DOHH2 (cell line): ENCODE results near the gene DLGAP1.

ENCODE experiments used
- H3F3A ChIP-seq: fragments of 200-600 bp; sonication (generic), shearing (Covaris generic); 2 replicates; pipeline ENCODE4 v1.6.0; 2016; ENCODE audit warnings: antibody characterized with exemption, mild to moderate bottlenecking; ENCODE audit not compliant: control insufficient read depth, insufficient read depth
- H3K27ac ChIP-seq: fragments of 200-600 bp; sonication (generic); 2 replicates; pipeline ENCODE4 v1.5.1; 2014; ENCODE audit warnings: low read depth, mild to moderate bottlenecking, low read length, moderate library complexity
- H3K27me3 ChIP-seq: fragments of 200-600 bp; sonication (generic); 2 replicates; pipeline ENCODE4 v1.6.1; 2014; ENCODE audit warnings: mild to moderate bottlenecking, low read length, mixed read lengths; ENCODE audit not compliant: control insufficient read depth
- H3K36me3 ChIP-seq: fragments of 200-600 bp; sonication (generic); 2 replicates; pipeline ENCODE4 v1.6.1; 2014; ENCODE audit warnings: mild to moderate bottlenecking, low read length, moderate library complexity, mixed read lengths; ENCODE audit not compliant: control insufficient read depth
- H3K4me1 ChIP-seq: fragments of 200-600 bp; sonication (generic); 2 replicates; pipeline ENCODE4 v1.6.1; 2014; ENCODE audit warnings: mild to moderate bottlenecking, low read length, mixed read lengths; ENCODE audit not compliant: control insufficient read depth
- H3K4me2 ChIP-seq: fragments of 200-600 bp; sonication (generic); 2 replicates; pipeline ENCODE4 v1.6.0; 2014; ENCODE audit warnings: mild to moderate bottlenecking, low read length, moderate library complexity
- H3K4me3 ChIP-seq: fragments of 200-600 bp; sonication (generic); 2 replicates; pipeline ENCODE4 v1.5.1; 2014; ENCODE audit warnings: mild to moderate bottlenecking, low read length, mixed read lengths
- H3K79me2 ChIP-seq: fragments of 200-600 bp; sonication (generic); 2 replicates; pipeline ENCODE4 v1.6.1; 2014; ENCODE audit warnings: mild to moderate bottlenecking, low read length, mixed read lengths; ENCODE audit not compliant: control insufficient read depth
- H3K9me2 ChIP-seq: fragments of 200-600 bp; sonication (generic); replicated peaks from 2 replicates; pipeline ENCODE4 v1.6.1; 2014; ENCODE audit warnings: mild to moderate bottlenecking, low read length, mixed read lengths; ENCODE audit not compliant: control insufficient read depth
- H3K9me3 ChIP-seq: fragments of 200-600 bp; sonication (generic); 2 replicates; pipeline ENCODE4 v1.6.1; 2014; ENCODE audit warnings: antibody characterized with exemption, low read length, mixed read lengths; ENCODE audit not compliant: control insufficient read depth, insufficient read depth
- H4K20me1 ChIP-seq: fragments of 200-600 bp; sonication (generic); 2 replicates; pipeline ENCODE4 v1.6.0; 2014; ENCODE audit warnings: low read depth, mild to moderate bottlenecking, antibody characterized with exemption, low read length, moderate library complexity; ENCODE audit not compliant: control insufficient read depth, insufficient read depth
- EZH2phosphoT487 ChIP-seq: fragments of 200-600 bp; sonication (generic); IDR thresholded peaks from 2 replicates; pipeline ENCODE4 v1.6.1; 2017; ENCODE audit warnings: borderline replicate concordance, mild to moderate bottlenecking, antibody characterized with exemption, low read length, moderate library complexity, mixed read lengths
- TF ChIP-seq, protein P1 (sequence below): fragments of 200-600 bp; sonication (generic); IDR thresholded peaks from one replicate; pipeline ENCODE4 v1.5.1; 2014; ENCODE audit warnings: antibody characterized with exemption, mild to moderate bottlenecking, low read depth, low read length; ENCODE audit not compliant: poor library complexity, severe bottlenecking

The DLGAP1 gene

DNA sequence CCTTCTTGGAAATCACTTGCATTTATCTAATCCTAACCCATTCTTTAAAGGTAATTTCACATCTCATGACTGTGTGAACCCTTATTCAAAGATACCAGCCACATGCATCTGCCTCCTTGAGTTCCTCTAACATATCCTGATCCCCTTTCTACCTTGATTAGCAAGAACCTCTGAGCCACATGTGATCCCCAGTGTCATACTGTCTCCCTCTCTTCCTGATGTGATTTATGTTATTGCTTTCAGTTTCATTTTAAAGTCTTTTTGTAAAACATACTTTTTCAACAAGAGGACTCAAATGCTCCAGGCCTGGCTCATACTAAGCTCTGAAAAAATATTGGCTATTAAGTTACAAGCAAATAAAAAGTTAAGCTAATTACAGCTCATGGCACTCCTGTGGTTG is 470.1 kb downstream of the DLGAP1 start:
- TF ChIP-seq EZH2phosphoT487, result no peak
- TF ChIP-seq, protein P1, sequence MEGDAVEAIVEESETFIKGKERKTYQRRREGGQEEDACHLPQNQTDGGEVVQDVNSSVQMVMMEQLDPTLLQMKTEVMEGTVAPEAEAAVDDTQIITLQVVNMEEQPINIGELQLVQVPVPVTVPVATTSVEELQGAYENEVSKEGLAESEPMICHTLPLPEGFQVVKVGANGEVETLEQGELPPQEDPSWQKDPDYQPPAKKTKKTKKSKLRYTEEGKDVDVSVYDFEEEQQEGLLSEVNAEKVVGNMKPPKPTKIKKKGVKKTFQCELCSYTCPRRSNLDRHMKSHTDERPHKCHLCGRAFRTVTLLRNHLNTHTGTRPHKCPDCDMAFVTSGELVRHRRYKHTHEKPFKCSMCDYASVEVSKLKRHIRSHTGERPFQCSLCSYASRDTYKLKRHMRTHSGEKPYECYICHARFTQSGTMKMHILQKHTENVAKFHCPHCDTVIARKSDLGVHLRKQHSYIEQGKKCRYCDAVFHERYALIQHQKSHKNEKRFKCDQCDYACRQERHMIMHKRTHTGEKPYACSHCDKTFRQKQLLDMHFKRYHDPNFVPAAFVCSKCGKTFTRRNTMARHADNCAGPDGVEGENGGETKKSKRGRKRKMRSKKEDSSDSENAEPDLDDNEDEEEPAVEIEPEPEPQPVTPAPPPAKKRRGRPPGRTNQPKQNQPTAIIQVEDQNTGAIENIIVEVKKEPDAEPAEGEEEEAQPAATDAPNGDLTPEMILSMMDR, result no peak
- H3K79me2 ChIP-seq, result no peaks in the 10 kb centered on the region
- H3K27me3 ChIP-seq, result no peaks in the 10 kb centered on the region
- no peak overlapping the region for H3K27ac ChIP-seq
- H3K4me1 ChIP-seq, result no peaks in the 10 kb centered on the region
- no peak overlapping the region for H3K4me3 ChIP-seq
- no peak overlapping the region for H3K4me2 ChIP-seq
- H3K9me3 ChIP-seq, result no peaks in the 10 kb centered on the region
- no peaks in the 10 kb centered on the region for H3F3A ChIP-seq
- H3K9me2 ChIP-seq, result no peaks in the 10 kb centered on the region
- H3K36me3 ChIP-seq, result no peaks in the 10 kb centered on the region
- H4K20me1 ChIP-seq, result no peaks in the 10 kb centered on the region

DNA sequence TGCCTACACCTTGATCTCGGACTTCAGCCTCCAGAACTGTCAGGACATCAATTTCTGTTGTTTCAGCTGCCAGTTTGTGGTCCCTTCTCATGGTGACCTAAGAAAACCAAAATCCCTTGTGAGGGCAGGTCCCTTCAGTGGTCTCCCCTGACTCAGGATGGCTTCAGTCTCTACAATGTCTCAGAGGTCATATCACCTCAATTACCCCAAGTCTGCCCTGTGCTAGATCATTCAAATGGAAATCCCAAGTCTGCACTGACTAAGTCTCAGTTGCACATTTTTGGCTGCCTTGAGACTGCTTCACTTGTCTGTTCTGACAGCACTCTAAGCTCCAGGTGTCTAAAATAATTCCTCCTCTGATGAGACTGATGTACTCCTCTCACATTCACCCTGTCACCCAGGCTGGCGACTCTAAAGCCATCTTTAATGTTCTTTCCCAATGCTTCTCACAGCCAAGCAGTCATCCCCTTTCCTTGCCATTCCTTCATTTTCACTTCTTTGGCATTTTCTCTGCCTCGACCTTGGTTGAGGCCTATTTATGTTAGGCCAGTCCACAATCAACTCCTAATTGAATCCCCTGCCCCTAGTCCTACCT is 470.8 kb downstream of the DLGAP1 start:
- H3K27ac ChIP-seq, result no peak overlapping the region
- no peaks in the 10 kb centered on the region for H3K9me2 ChIP-seq
- no peaks in the 10 kb centered on the region for H4K20me1 ChIP-seq
- no peaks in the 10 kb centered on the region for H3K36me3 ChIP-seq
- H3K4me3 ChIP-seq, result no peak overlapping the region
- no peaks in the 10 kb centered on the region for H3K4me1 ChIP-seq
- no peak for TF ChIP-seq EZH2phosphoT487
- TF ChIP-seq, protein P1, result no peak
- no peaks in the 10 kb centered on the region for H3K79me2 ChIP-seq
- H3F3A ChIP-seq, result no peaks in the 10 kb centered on the region
- H3K4me2 ChIP-seq, result no peak overlapping the region
- no peaks in the 10 kb centered on the region for H3K9me3 ChIP-seq
- no peaks in the 10 kb centered on the region for H3K27me3 ChIP-seq

DNA sequence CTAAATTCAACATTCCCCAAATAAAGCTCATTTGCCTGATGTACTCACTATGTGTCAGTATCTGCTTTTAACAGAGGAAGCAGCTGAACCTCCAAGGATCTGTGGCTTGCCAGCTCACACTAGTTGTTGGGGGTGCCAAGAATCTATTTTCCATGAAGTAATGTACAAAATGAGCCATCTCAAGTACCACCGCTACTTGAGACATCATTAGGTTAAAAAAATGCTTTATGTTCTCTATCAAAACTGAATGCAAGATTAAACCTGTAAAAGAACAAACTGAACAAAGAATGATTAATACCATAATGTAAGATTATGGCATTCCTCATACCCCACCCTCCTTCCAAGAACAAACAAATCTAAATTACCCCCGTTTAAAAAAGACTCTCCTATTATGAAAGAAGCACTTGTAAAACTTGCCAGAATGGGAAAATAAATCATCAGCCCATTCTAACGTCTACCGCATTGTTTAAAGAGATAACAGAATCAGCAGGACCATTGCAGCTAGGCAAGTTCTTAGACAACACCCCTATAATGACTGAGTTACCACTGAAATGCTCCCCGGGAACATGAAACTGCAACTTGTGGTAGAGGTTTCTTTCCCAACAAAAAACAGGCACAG is 471.6 kb downstream of the DLGAP1 start:
- Histone ChIP-seq H3K4me3 (no peak overlapping the region), H3K9me2 (no peaks in the 10 kb centered on the region), H3F3A (no peaks in the 10 kb centered on the region), H3K4me2 (no peak overlapping the region), H3K36me3 (no peaks in the 10 kb centered on the region), H3K27ac (no peak overlapping the region), H3K9me3 (no peaks in the 10 kb centered on the region), H3K4me1 (no peaks in the 10 kb centered on the region), H3K27me3 (no peaks in the 10 kb centered on the region), H3K79me2 (no peaks in the 10 kb centered on the region), H4K20me1 (no peaks in the 10 kb centered on the region)
- TF ChIP-seq, protein P1, result no peak
- no peak for TF ChIP-seq EZH2phosphoT487
